HG03457 (cell line): ENCODE data around the gene POC1A.

Source experiments
- ATAC-seq: cut with Tn5 transposase; IDR thresholded peaks from one replicate; pipeline ENCODE4 v1.9.1; 2021; ENCODE audit warnings: moderate number of reproducible peaks; ENCODE audit not compliant: unreplicated experiment

POC1A gene

DNA sequence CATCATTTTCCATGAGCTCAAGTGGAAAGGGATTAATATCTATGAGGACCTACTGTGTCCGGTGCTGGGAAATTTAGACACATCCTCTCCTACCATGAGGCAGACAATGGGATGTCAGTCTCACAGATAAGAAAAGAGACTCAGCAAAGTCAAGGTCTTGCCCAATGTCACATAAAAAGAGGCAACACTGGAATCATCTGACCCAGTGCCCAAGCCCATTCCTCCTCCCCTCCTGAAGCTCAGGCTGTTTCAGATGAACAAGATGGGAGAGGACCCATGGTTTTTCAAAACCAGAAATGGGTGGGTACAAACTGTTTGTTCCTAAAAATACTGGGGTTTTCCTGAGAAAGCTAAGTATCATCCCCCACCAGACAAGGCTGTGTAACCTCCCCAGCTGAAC, 22.2 kb downstream of the POC1A start:
- no peak for ATAC-seq

DNA sequence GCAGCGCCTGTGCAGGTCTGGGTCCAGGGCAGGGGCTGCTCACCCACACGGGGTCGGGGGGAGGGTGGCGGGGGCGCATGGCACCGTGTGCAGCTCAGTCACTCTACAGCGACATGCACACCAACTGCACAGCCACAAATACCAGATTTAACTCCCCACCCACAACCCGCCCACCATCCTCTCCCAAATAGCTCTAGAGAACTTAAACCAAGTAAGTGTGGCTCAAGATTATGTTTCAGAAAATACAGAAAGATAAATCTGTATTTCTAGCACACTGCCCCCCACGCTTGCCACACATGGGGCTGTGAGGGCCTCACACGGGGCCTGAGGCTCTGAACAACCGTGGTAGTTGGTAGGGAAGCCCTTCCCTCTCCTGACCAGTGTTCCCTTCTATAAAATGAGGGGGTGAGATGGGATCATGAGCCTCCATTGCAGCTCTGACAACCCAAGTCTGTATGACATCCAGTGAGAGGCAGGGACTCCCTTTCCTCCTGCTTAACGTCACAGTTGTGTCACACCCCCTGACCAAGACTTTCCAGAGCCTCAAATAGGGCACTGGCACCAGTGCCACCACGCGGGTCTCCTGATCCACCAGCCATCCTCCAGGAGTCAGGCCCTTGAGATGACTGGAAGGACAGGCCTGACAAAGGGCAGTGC, 23.1 kb downstream of the POC1A start:
- ATAC-seq: no peak

DNA sequence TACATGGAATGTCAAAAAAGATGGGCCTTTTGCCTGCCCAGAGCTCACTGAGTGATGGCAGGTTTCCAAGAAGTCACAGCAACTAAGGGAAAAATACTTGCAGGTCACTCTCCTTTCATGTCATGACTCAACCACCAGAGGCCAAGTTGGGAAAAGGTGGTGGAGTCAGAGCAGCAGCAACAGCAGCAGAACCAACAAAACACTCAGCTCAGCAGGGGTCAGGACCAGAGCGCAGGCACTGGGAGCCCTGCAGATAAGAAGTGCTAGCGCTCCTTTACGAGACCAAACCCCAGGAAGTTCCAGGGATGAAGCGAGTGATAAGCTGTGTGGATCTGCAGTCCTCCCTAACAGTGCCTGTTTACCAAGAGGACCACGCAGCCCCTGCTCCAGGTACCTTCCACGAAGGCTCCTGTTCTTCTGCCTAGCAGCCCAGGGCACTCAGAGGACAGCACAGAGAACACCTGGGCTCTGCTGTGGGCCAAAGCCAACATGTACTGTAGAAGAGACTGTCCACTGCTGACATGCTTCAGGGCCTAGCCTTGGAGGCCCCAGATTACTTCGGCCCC, 26.0 kb downstream of the POC1A start:
- no peak for ATAC-seq

DNA sequence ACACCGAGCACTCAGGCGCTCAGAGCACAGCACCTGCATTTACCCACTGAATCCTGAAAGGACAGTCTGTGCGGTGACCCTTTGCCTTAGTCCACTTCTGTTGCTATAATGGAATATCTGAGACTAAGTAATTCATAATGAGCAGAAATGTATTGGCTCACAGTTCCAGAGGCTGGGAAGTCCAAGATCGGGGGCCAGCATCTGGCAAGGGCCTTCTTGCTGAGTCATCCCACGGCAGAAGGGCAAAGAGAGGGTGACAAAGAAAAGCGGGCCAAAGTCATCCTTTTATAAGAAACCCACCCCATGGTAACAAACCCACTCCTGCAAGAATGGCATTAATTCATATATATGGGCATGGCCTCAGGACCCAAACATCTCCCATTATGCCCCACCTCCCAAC, 27.7 kb downstream of the POC1A start:
- no peak for ATAC-seq

DNA sequence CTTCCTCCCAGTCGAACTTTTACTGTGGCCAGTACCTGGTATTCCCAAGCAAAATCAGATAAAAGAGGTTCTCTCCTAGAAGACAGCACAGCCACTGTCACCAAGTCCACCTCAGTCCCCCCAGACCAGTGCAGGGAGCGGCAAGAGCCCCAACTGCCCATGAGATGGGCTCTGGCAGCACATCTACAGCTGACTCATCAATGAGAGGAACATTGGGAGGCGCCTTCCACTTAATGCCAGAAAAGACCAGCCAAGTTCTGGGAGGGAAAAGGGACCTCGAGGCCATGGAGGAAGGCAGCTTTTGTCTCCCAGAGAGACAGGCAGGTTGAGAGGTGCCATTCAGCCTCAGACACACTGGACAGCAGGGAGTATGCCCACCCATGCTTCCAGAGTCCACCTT, 28.2 kb downstream of the POC1A start:
- ATAC-seq: no peak

DNA sequence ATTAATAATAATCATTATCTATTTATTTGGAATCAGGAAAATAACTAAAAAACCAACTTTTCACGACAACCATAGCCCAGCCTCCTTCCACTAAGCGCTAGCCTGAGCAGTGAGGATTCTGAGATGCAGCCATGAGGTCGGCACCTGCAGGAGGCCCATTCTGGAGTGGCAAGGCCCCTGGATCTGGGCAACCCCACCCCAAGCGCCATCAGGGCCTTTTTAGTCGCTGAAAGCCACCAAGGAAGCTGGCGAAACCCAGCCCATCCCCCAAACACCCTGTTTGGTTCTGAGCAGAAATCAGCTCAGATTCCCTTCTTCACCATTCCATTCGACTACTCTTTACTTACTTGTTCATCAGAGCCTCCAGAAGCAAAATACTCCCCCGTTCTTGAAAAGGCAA, 29.5 kb downstream of the POC1A start:
- no peak for ATAC-seq

DNA sequence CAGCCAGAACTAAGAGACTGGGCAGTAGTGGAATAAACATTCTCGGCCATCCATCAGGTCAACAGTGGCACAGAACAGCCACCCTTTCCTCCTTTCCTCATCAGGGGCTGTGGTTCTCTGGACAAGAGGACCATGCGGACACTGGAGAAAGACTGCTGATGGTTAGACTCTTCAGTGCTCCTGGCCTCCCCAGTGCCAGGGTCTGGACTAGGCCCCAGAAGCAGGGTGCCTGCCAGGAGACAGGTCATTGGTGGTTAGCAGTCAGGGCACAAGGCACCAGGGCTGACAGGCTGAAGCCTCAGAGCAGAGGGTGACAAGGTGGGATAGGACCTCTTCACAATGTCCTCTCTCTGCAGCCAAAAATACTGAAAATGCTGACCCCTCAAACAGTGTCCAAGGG, 30.1 kb downstream of the POC1A start:
- no peak for ATAC-seq

DNA sequence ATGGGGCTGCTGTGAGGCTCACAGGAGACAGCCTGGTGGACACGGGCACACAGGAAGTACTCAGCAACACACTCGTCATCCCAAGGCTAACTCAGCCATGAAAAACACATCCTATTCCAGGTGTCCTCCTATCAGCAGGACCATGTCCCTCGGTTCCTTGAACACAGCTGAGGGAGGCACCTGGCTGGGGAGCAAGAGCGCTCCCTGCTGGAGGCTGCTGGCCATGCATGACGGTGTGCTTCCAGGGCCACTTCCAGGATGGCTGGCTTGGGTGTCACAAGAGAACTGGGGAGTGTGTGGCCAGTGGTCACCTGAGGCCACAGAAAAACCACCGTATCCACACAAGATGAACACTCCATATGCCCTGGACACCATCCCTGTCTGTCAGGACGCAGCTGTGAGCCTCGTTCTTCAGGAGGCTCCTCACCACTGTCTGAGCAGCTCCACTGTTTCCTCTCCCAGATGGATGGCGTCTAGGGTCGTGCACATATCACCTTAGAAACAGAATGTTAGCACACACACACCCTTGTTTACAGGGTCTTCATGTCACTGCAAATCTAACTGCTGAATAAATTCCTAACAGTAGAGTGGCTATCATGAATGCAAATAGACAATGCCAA, 31.0 kb downstream of the POC1A start:
- ATAC-seq: no peak

DNA sequence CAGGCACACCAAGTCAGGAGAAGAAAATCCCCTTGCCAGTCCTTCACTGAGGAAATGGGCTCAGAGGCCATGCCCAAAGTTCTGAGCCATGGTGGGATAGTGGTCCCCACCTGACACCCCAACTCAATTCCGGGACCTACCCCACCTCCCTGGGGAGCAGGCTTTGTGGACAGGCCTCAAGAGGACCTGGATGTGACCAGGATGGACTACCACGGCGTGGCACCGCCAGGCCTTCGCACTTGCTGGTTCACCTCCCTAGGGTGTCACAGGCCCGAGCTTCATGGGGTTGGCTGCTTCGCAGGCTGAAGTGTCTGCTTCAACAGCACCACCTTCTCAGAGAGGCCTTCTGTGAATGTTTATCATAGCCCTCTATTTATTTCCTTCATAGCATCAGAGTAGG, 31.7 kb downstream of the POC1A start:
- no peak for ATAC-seq

DNA sequence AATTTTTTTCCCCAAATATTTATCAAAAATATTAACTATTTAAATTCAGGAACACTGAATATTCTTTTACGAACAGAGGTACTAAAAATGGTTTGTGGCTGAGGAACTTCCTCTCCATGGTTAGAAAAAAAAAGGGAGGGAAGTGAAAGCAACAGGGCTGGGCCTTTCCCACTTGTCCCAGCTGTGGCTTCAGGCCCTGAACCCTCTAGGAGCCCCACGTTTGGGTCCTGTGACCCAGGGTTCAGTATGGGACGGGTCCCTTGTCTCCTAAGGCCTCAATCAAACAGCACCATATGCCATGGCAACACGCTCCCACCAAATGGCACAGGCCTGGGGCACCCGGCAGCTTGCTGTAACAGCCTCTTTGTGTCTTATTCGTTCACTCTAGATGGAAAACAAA, 32.4 kb downstream of the POC1A start:
- ATAC-seq: no peak

DNA sequence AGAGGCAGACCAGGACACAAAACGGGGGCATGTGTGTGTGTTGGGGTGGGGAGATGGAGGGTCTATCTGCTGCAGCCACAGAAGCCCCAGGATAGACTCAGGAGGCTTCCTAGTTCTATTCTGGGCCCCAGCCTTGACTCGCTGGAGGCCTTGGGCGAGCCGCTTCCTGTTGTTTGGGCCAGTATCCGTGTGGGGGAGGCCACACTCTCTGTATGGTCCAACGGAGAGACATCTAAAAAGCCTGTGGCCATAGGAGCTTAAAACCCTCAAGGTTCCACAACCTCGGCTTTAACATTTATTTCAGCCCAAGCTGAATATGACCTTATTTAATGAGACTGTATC, 32.8 kb downstream of the POC1A start:
- no peak for ATAC-seq

DNA sequence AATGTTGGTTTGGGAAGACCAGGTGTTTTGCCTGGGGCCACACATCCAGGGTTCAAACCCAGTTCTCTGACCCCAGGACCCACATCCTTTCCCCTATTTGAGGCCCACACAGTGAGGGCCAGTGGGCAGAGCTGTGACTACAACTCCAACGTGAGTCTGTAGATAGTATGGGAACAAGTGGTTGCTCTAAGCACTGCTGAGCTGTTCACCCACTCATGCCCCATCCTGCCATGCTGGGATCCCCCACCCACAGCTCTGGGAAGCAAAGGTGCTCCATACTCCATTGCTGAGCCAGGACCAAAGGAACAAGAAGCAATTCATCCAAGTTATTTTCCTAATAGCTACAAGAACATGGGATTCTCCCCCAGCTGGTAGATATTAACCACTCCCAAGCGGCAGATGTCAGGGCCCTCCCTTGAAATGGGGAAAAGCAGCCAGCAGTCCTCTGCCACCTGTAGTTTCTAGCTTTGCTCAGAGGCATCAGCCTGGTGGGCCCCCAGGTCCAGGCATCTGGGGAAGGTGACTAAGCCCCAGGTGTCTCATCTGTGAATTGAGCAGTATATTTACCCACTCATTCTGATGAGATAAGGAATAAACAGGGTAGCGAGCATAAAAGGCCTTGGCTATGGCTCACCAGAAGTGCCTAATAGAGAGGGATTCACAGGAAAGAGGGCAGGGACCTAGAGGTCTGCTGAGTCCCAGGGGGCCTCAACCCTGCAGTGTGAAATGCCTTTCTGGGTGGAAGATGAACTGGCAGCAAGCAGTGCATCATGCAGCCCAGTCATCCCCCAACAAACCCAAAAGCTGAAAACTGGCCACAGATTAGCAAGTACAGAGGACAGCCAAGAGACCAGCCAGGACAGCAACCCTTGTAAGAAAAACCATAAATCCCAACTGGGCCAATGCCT, 33.4 kb downstream of the POC1A start:
- no peak for ATAC-seq

DNA sequence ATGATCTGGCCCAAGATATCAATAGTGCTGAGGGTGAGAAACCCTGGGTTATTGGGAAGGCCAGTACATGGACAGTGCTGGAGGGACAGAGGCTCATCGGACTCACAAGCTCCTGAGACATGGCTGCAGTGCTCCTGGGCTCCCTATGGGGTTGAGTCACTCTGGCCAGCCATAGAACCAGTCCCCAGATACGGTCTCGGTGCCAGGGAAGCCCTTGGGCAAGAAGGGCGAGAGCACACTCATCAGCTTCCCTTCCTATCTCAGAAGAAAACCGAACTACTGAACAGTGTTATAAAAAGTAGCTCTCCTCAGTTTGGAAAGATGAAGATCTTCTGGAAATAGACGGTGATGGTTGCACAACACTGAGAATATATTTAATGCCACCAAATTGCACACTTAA, 34.4 kb downstream of the POC1A start:
- no peak for ATAC-seq

DNA sequence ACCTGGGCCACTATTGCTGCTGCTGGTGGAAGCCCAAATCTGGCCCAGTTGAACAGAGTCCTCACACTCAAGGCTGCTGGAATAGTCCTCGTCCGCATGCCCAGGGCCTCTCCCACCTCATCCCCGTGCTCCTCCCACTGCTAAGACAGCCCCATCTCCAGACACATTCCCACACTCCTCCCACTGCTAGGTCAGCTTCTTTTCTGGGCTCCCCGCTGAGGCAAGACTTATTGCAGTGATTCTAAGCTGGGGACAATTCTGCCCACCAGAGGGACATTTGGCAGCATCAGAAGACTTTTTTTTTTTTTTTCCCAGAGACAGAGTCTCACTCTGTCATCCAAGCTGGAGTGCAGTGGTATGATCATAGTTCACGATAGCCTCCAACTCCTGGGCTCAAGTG, 35.1 kb downstream of the POC1A start:
- ATAC-seq: no peak

DNA sequence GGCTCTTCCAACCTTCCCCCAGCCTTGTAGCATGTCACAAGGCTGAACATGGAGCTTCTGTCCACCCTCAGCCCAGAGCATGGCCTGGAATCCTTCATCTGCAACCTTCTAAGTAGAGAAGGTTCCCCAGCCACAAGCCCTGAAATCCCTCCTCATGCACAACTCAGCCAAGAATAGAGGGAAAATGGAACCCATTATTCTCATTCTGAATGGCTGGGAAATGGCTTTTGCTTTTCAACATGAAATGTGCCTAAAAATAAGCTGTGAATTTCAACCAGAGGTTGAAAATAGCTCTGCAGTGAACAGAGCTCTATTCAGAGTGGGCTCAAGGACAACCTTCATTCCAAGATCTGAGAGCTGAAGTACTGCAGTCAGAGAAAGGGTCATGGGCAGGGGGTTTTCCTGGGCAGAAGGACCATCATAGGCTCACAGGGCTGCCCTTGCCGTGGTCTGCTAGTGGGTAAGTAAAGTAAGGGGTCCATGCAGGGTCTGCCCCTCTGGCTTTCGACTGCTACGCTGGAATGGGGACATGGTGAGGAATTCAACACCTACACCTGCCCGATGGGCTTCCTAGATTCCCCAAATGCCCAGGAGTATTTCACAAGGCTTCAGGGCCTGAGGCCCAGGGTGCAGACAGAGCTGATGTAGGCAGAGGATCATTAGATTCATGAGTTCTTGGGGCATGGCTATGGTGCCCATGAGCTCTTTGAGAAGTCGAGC, 35.9 kb downstream of the POC1A start:
- ATAC-seq: no peak

DNA sequence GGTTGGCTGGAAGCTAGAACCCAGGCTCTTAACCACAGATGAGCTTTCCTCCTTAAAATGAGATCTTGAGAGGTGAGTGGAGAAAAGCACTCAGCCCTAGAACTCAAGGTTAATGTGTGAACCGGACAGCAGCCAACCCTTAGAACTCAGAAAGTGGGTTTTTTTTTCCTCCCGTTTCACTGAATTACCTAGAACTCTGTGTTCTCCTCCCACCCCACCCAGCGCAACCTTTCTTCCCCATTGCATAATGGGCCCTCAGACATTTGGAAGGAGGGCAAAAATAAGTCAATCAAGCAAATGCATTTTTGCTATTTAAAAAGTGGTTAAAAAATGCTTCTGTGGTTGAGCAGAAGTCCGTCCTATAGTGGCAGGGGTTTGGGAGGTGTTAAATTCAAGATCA, 36.7 kb downstream of the POC1A start:
- ATAC-seq: no peak

DNA sequence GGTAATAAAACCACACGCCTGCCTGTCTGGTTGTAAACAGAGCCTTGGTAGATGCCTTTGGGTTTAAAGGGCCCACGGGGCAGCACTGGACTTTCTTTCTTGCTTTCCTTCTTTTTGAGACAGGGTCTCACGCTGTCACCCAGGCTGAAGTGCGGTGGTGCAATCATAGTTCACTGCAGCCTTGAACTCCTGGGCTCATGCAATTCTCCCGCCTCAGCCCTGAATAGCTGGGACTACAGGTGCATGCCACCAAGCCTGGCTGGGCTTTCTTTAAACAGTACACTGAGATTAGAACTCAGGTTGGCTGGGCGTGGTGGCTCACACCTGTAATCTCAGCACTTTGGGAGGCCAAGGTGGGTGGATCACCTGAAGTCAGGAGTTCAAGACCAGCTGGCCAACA, 42.2 kb downstream of the POC1A start:
- no peak for ATAC-seq

DNA sequence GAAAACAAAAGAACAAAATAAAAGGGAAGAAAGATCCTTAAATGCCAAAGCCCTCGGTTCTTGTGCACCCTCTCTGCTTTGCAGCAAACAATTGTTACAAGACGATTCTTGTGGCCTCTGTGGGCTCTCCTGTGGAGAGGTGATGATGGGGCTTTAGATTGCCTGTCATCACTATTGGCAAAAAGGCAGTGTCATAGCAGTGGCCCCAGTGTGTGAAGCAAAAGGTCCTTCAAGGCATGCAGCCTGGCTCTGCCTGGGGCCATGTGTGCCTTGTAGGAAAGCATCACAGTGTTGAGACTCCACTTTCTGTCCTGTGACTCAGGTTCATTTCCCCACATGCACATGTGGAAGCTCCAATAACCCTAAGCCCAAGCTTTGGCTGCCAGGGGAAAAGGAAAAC, 43.7 kb downstream of the POC1A start:
- ATAC-seq: no peak

DNA sequence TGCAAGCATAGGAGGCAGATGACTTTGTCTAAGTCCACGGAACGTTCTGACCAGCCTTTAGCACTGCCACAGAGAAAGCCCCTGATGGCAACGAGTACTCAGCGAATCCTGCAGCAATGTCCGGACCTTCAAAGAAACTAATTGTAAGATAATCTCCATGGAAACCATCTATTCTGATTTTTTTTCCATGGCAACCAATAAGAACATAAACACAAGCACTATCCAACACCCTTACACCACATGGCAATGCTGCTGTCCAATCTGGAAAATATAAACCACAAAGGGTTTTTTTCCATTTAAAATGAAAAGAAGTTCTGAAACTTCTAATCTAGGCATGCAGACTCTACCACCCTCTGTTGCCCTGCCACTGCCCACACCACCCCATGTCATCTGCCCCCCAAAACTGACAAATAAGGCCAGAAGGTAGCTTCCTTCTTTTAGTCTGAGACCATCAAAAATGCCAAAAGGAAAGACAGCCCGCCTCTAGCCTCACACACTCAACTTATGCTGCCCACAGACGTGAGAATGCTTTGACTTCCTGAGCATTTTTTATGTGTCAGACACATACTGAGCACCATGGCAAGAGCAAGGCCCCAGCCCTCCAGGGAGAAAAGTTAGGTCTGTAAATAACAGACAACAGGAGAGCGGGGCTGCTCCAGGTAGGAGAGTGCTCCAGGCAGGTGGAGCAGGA, 44.5 kb downstream of the POC1A start:
- ATAC-seq: no peak

DNA sequence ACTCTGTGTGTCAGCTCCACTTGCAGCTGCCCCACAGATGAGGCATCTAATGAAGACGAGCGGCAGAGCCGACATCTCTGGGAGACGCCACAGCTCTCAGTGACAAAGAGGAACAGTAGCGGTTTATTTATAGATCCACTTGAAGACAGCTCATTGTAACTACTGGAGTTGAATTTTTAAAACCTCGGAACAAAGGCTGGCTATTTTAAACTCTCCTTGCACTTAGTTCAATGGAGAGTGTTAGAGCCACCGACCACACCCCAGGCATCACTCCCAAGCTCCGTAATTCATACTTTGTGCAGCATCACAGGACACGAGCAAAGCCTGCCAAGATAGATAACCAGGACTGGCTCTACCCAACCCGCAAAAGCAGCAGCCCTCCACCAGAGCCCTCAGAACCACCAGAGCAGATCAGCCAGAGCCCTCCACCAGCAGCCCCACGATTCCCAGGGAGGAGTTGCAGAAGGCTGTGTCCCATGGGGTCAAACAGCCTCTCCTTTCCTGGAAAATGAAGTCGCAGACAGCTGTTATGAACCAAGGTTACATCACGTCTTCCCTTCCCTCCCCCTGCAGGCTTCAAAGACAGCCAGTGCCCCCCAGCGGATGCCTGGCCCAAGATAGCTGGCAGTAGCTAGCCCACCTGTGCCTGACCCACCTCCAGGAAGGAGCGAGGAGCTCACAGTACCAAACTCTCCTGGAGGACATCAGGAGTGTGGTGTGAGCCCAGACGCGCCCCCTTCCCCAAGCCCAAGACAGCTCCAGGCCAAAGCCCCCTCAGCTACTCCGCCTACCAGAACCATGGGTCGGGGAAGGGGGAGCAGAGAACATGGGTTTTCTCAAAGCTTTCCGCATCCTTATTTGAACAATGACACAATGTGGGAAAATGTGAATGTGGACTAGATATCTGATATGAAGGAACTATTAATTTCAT, 45.7 kb downstream of the POC1A start:
- no peak for ATAC-seq
